ENCODE results near the gene KRAS. TPM values are rescaled to one million over a fixed set of nuclear protein-coding genes. Genes with fewer than 3 reads are reported as not detected.

KRAS gene
- total RNA-seq, 4 donors from 2014 or later: 29.0 to 37.0 (median 34.1) TPM

- Histone ChIP-seq H3K36me3 (peaks cover 0 to 29% (median 5%) of the 10 kb centered on the region in 4 donors), H3K4me1 (peaks cover 4 to 14% (median 13%) of the 10 kb centered on the region in 4 donors), H3K4me3 (no peak overlapping the region), H3K9me3 (no peaks in the 10 kb centered on the region), H3K27me3 (no peaks in the 10 kb centered on the region), H3K27ac (replicated peaks in 1 of 4) (no peak overlapping the region)
- 94% methylated on average over 1 of the region's 1 CpG for WGBS
- intact Hi-C loops (cut with DNase I): no loop called here
- TF ChIP-seq POLR2A (IDR thresholded peaks at IDR 0.05; ENCODE audit: low read depth) (no peak), EP300 (IDR thresholded peaks at IDR 0.05) (no peak), POLR2AphosphoS5 (IDR thresholded peaks at IDR 0.05) (no peak), CTCF (IDR thresholded peaks at IDR 0.05) (no peak)
- no peak for DNase-seq (ENCODE audit: extremely low spot score)
Observed at GRCh38 chr12:25213338-25213737, 37.4 kb downstream of the KRAS start.

DNA sequence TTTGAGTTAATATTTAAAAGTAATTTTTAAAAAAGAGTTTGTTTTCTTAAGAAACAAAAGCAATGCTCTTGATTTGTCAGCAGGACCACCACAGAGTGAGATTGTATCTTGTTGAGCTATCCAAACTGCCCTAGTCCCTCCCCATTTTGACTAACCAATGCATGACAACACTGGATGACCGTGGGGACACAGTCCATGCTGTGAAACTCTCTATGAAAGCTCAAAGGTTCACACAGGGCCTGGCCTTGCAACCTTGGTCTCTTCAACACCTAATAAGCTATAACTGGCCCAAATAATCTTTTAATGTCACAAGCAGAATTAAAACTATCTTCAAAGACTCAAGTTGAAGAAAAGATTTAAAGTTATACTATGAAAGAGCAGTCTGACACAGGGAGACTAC lies 42.2 kb downstream of the KRAS start:
- 87% methylated on average over 1 of the region's 1 CpG for WGBS
- peak overlapping the region in 1 of 4 donors; percentile 1 for H3K27ac ChIP-seq (replicated peaks in 1 of 4)
- H3K4me1 ChIP-seq: peaks cover 0 to 10% (median 8%) of the 10 kb centered on the region in 4 donors
- intact Hi-C loops (cut with DNase I): no loop called here
- DNase-seq (ENCODE audit: extremely low spot score): no peak
- H3K9me3 ChIP-seq: no peaks in the 10 kb centered on the region
- TF ChIP-seq POLR2A (IDR thresholded peaks at IDR 0.05; ENCODE audit: low read depth): no peak
- TF ChIP-seq EP300 (IDR thresholded peaks at IDR 0.05): no peak
- H3K27me3 ChIP-seq: no peaks in the 10 kb centered on the region
- peaks cover 0 to 58% (median 14%) of the 10 kb centered on the region in 4 donors for H3K36me3 ChIP-seq
- H3K4me3 ChIP-seq: no peak overlapping the region

- H3K4me1 ChIP-seq: peaks cover 0 to 10% (median 8%) of the 10 kb centered on the region in 4 donors
- peaks cover 0 to 62% (median 14%) of the 10 kb centered on the region in 4 donors for H3K36me3 ChIP-seq
- no peaks in the 10 kb centered on the region for H3K9me3 ChIP-seq
- 78% methylated on average over 1 of the region's 1 CpG for WGBS
- DNase-seq (ENCODE audit: extremely low spot score): no peak
- H3K4me3 ChIP-seq: no peak overlapping the region
- no peak overlapping the region for H3K27ac ChIP-seq (replicated peaks in 1 of 4)
- TF ChIP-seq EP300 (IDR thresholded peaks at IDR 0.05) (no peak), POLR2A (IDR thresholded peaks at IDR 0.05; ENCODE audit: low read depth) (no peak), CTCF (IDR thresholded peaks at IDR 0.05) (no peak), POLR2AphosphoS5 (IDR thresholded peaks at IDR 0.05) (no peak)
- H3K27me3 ChIP-seq: no peaks in the 10 kb centered on the region
- intact Hi-C loops (cut with DNase I): no loop called here
Observed at GRCh38 chr12:25207846-25208245, 42.9 kb downstream of the KRAS start.

GRCh38 chr12:25207411-25207810 lies 43.3 kb downstream of the KRAS start:
- no peak for DNase-seq (ENCODE audit: extremely low spot score)
- H3K36me3 ChIP-seq: peaks cover 0 to 63% (median 14%) of the 10 kb centered on the region in 4 donors
- H3K4me1 ChIP-seq: peaks cover 0 to 10% (median 8%) of the 10 kb centered on the region in 4 donors
- H3K9me3 ChIP-seq: no peaks in the 10 kb centered on the region
- TF ChIP-seq CTCF (IDR thresholded peaks at IDR 0.05): no peak
- WGBS: 96% methylated on average over 6 of the region's 6 CpGs
- no peak overlapping the region for H3K27ac ChIP-seq (replicated peaks in 1 of 4)
- H3K4me3 ChIP-seq: no peak overlapping the region
- no peaks in the 10 kb centered on the region for H3K27me3 ChIP-seq
- intact Hi-C loops (cut with DNase I): no loop called here

GRCh38 chr12:25202137-25202536 lies 48.6 kb downstream of the KRAS start:
- Histone ChIP-seq H3K36me3 (peaks cover 0 to 34% (median 4%) of the 10 kb centered on the region in 4 donors), H3K27ac (replicated peaks in 1 of 4) (no peak overlapping the region), H3K4me3 (no peak overlapping the region), H3K27me3 (no peaks in the 10 kb centered on the region), H3K4me1 (peaks cover 0 to 10% (median 5%) of the 10 kb centered on the region in 4 donors), H3K9me3 (no peaks in the 10 kb centered on the region)
- TF ChIP-seq CTCF (IDR thresholded peaks at IDR 0.05) (no peak), EP300 (IDR thresholded peaks at IDR 0.05) (no peak), POLR2A (IDR thresholded peaks at IDR 0.05; ENCODE audit: low read depth) (no peak), POLR2AphosphoS5 (IDR thresholded peaks at IDR 0.05) (no peak)
- intact Hi-C loops (cut with DNase I): no loop called here
- DNase-seq (ENCODE audit: extremely low spot score): no peak
- 91% methylated on average over 2 of the region's 2 CpGs for WGBS
